Lower lobe of right lung (tissue), 2 donors: ENCODE measurements around the gene NGFR. TPM values are rescaled to one million over a fixed set of nuclear protein-coding genes. Genes with fewer than 3 reads are reported as not detected.

Experiments used
- ATAC-seq, 2 donors: fragments of 200-7000 bp; cut with Tn5 transposase; one replicate each; pipeline ENCODE4 v1.9.1; 2020 to 2022; ENCODE audit warnings: mild to moderate bottlenecking in 2 of 2, moderate library complexity in 2 of 2
- DNase-seq: peaks from one replicate; pipeline ENCODE4 v3.0.0-alpha.2; 2020
- H3K27ac ChIP-seq: fragments of 200-600 bp; one replicate; pipeline ENCODE4 v1.8.0; 2022
- H3K27me3 ChIP-seq: fragments of 200-600 bp; one replicate; pipeline ENCODE4 v1.8.0; 2022; ENCODE audit warnings: low read depth
- H3K36me3 ChIP-seq: fragments of 200-600 bp; one replicate; pipeline ENCODE4 v1.8.0; 2022; ENCODE audit warnings: mild to moderate bottlenecking
- H3K4me1 ChIP-seq: fragments of 200-600 bp; one replicate; pipeline ENCODE4 v1.8.0; 2022
- H3K4me3 ChIP-seq: fragments of 200-600 bp; one replicate; pipeline ENCODE4 v1.8.0; 2022; ENCODE audit warnings: mild to moderate bottlenecking
- H3K9me3 ChIP-seq: fragments of 200-600 bp; one replicate; pipeline ENCODE4 v1.8.0; 2022
- intact Hi-C: fragments of 100-400 bp; cut with DNase I; formaldehyde crosslinking; loops from one replicate; pipeline ENCODE4 v1.11.0; 2022
- total RNA-seq: library from RNA; stranded (reverse); fragmentation: NEBNext Ultra II Directional; extraction: Animal tissue kit (Norgen Biotek cat#: 25700); gene quantifications from one replicate; pipeline ENCODE4 v1.2.1, GENCODE V29; 2021
- TF ChIP-seq, protein P1 (sequence below): fragments of 200-600 bp; IDR thresholded peaks from one replicate; pipeline ENCODE4 v1.8.0; 2022; ENCODE audit warnings: antibody characterized with exemption, mild to moderate bottlenecking
- donor health status: DM: no; HTN: yes; CAD: no; lungs with severe emphysema.

Gene NGFR
- total RNA-seq, 1 donor from 2014 or later = 2.3 TPM

DNA sequence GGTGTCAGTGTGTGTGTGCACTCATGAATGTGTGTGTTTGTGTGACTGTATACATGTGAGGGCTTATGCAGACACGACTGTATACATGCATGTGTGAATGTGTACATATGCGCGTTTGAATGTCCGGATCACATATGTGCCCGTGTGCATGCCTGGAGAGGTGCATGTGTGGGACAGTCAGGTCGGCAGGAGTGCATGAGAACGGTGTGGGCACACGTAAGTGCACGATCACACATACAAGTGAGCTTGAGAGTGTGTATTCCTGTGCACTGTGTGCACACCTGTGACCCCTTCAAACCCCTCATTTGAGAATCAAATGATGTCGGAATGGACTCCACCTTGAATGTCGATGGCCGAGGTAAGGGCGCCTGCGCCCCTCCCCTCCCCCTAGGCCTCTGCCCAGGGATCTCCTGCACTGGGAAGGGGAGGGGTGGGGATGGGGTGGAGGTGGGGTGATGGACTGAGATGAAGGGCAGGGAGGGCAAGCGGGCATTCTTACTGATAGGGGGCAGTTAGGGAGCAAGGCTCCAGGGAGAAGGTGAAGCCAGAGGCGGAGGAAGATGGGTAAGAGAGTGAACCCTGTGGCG lies 601 bp upstream of the NGFR start:
- Histone ChIP-seq H3K4me1 (peaks cover 29% of the 10 kb centered on the region), H3K36me3 (no peaks in the 10 kb centered on the region), H3K27ac (no peak overlapping the region), H3K9me3 (no peaks in the 10 kb centered on the region), H3K4me3 (peak overlapping the region; percentile 54), H3K27me3 (peaks cover 51% of the 10 kb centered on the region)
- TF ChIP-seq, protein P1, sequence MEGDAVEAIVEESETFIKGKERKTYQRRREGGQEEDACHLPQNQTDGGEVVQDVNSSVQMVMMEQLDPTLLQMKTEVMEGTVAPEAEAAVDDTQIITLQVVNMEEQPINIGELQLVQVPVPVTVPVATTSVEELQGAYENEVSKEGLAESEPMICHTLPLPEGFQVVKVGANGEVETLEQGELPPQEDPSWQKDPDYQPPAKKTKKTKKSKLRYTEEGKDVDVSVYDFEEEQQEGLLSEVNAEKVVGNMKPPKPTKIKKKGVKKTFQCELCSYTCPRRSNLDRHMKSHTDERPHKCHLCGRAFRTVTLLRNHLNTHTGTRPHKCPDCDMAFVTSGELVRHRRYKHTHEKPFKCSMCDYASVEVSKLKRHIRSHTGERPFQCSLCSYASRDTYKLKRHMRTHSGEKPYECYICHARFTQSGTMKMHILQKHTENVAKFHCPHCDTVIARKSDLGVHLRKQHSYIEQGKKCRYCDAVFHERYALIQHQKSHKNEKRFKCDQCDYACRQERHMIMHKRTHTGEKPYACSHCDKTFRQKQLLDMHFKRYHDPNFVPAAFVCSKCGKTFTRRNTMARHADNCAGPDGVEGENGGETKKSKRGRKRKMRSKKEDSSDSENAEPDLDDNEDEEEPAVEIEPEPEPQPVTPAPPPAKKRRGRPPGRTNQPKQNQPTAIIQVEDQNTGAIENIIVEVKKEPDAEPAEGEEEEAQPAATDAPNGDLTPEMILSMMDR = no peak
- DNase-seq (no peak), ATAC-seq (no peak)
- intact Hi-C loops = no loop called here

- Histone ChIP-seq H3K27ac (no peak overlapping the region), H3K9me3 (no peaks in the 10 kb centered on the region), H3K36me3 (no peaks in the 10 kb centered on the region), H3K4me1 (peaks cover 29% of the 10 kb centered on the region), H3K4me3 (peak overlapping the region; percentile 54), H3K27me3 (peaks cover 64% of the 10 kb centered on the region)
- intact Hi-C loops = no loop called here
- ATAC-seq = peak in 1 of 2 donors; percentile 4
- TF ChIP-seq, protein P1 = no peak
- DNase-seq = no peak
Observed at GRCh38 chr17:49495842-49496182, 719 bp downstream of the NGFR start.

GRCh38 chr17:49496183-49496866 lies 1.2 kb downstream of the NGFR start:
- DNase-seq (peak; percentile 83), ATAC-seq (peak; percentile 88 to 90)
- intact Hi-C loops = no loop called here
- peaks cover 69% of the 10 kb centered on the region for H3K27me3 ChIP-seq
- H3K36me3 ChIP-seq = no peaks in the 10 kb centered on the region
- TF ChIP-seq, protein P1 = peak; percentile 83
- H3K4me3 ChIP-seq = peak overlapping the region; percentile 54
- peaks cover 29% of the 10 kb centered on the region for H3K4me1 ChIP-seq
- no peaks in the 10 kb centered on the region for H3K9me3 ChIP-seq
- H3K27ac ChIP-seq = no peak overlapping the region

GRCh38 chr17:49496867-49497147 lies 1.7 kb downstream of the NGFR start:
- TF ChIP-seq, protein P1 = no peak
- Histone ChIP-seq H3K9me3 (no peaks in the 10 kb centered on the region), H3K27ac (no peak overlapping the region), H3K27me3 (peaks cover 74% of the 10 kb centered on the region), H3K36me3 (no peaks in the 10 kb centered on the region), H3K4me1 (peaks cover 29% of the 10 kb centered on the region), H3K4me3 (peak overlapping the region; percentile 54)
- ATAC-seq (no peak), DNase-seq (no peak)
- intact Hi-C loops = no loop called here

DNA sequence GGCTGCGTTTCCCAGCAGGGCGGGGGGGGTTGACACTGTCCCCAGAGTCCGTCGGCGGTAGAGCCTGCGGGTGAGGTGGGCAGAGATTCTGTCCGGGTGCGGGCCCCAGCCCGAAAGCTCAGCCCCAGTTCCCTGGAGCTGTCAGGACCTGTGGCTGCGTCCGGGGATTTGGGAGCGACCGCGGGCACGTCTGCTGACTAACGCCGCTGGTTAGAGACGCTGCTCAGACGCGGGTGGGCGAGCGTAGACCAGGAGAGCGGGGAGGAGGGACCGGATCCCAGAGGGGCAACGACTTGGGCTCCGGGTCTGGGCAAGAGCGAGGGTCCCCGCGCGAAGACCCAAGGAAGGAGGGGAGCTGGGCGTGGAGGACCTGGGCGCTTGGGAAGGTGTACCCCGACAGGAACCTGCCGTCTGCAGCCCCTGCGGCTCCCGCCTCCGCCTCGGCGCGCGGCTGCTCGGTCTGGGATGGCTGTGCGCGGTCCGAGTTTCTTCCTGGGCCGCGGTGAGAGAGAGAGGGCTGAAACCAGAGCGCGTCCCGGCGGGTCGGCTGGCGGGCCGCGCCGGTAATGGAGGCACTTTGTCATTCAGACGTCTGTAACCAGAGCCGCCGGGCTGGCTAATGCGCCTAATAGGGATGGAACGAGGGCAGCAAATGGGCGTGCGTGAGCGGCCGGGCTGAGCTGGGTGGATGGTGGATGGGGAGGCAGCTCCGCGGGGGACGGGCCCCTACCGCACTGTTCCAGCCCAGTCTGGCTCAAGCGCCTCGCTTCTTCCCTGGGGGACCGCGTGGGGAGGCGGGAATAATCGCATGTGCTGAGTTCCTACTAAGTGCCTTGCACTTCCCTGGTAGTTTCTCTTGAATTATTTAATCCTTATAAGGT lies 2.3 kb downstream of the NGFR start:
- H3K27me3 ChIP-seq = peaks cover 80% of the 10 kb centered on the region
- TF ChIP-seq, protein P1 = no peak
- H3K9me3 ChIP-seq = no peaks in the 10 kb centered on the region
- H3K4me3 ChIP-seq = peak overlapping the region; percentile 54
- intact Hi-C loops = no loop called here
- H3K4me1 ChIP-seq = peaks cover 29% of the 10 kb centered on the region
- no peaks in the 10 kb centered on the region for H3K36me3 ChIP-seq
- no peak for DNase-seq
- ATAC-seq = peak; percentile 6 to 17
- H3K27ac ChIP-seq = no peak overlapping the region
